IPS DF 4.7 (cell line): ENCODE data around the gene KIRREL2.
"Not testable (repeated sequence)": the region's sequence is repeated elsewhere in the genome, so short reads cannot be mapped to it uniquely, and the experiment has no call there.

ENCODE experiments used
- DNase-seq: peaks from one replicate; pipeline ENCODE4 v3.0.0-alpha.2; 2013; ENCODE audit warnings: low spot score; ENCODE audit errors: extremely low read depth

The KIRREL2 gene

DNA sequence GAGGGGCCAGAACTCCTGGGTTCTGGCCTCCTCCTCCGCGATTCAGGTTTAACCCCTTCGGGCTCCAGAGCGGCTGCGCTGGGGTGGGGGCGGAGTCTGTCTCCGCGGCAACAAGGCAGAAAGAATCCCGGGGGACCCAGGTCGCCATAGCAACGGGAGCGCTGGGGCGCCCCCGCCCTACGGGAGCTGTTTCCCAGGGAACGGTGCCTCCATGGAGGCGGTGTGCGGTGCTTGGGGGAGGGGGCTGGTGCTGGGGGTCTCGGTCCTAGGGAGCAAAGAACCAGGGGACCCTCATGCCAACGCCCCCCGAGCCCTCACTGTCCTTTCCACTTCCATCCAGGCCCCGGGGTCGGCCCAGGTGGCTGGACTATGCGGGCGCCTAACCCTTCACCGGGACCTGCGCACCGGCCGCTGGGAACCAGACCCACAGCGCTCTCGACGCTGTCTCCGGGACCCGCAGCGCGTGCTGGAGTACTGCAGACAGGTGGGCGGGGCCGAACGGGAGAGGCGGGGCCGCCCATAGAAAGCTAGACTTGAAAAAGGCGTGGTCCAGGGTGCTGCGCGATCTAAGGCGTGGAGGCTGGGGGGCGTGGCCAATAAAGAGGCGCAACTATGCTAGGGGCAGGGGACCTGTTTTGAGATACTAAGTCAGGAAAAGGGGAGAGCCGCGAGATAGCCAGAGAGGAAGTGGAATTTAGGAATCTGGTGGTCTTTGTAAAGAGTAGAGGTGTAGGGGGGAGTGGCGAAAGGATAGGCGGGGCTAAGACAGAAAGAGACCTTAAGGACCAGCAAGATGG is 12.8 kb downstream of the KIRREL2 start:
- no peak for DNase-seq

GRCh38 chr19:35870124-35870736 is 13.5 kb downstream of the KIRREL2 start:
- not testable (repeated sequence) for DNase-seq

DNA sequence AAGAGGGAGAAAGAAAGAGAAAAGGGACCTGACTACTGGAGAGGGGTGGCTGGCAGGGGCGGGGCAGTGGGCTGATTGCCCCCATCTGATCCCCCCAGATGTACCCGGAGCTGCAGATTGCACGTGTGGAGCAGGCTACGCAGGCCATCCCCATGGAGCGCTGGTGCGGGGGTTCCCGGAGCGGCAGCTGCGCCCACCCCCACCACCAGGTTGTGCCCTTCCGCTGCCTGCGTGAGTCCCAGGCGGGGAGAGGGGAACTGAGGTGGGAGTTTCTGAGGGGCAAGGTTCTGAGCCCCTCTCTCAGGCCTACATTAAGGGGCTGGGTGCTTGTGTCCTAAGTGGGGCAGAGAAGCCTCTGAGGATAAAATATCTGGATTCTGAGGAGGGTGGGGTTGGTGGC is 14.1 kb downstream of the KIRREL2 start:
- DNase-seq = no peak

- no peak for DNase-seq
These were observed 14.9 kb downstream of the KIRREL2 start for GRCh38 chr19:35871611-35872010.

DNA sequence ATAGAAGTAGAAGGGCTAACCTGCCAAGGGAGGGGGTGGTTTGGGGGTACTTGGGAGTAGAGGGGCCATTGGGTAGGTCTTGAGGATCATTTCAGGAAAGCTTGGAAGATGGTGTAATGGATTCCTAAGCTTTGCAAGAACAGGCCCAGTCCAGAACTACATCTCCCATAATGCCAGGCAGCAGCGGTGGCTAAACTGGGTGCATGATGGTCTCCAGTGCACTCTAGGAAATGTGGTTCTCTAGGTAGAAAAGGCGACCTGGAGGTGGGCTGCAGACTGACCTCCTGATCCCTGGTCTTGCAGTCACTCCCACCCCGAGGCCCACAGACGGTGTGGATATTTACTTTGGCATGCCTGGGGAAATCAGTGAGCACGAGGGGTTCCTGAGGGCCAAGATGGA is 15.5 kb downstream of the KIRREL2 start:
- no peak for DNase-seq

GRCh38 chr19:35874392-35874930 is 17.8 kb downstream of the KIRREL2 start:
- DNase-seq = no peak

- no peak for DNase-seq
These were observed 22.4 kb downstream of the KIRREL2 start for GRCh38 chr19:35879068-35879467.

- no peak for DNase-seq
These were observed 23.1 kb downstream of the KIRREL2 start for GRCh38 chr19:35879770-35880317.

DNA sequence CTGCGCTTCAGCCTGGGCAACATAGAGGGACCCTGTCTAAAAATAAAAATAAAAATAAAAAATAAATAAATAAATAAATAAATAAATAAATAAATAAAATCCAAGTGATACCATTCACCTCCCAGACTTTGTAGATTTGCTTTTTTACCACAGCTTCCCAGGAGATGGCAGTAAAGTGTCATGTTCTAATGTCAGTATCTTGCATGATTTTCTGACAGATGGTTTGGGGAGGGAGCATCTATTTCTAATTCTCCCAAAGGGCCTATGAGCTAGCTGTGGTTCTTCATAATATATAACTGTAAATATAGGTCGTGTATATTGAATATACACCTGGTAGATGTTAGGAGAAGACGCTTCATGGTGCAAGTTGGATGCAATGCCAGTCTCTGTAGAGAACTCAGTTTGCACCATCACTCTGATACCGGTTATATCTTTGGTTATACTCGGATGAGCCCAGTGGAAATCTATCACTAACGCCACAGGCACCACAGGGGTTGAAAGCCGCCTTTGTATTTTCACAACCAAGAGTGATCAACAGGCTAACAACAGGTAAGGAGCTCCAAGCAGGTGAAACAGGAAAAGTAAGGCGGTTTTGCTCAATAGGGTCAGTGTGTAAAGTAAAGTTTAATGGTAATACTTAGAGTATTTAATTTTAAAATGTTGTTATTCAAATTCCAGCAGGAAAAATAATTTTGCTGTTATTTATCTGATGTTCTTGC is 25.6 kb downstream of the KIRREL2 start:
- DNase-seq = no peak

DNA sequence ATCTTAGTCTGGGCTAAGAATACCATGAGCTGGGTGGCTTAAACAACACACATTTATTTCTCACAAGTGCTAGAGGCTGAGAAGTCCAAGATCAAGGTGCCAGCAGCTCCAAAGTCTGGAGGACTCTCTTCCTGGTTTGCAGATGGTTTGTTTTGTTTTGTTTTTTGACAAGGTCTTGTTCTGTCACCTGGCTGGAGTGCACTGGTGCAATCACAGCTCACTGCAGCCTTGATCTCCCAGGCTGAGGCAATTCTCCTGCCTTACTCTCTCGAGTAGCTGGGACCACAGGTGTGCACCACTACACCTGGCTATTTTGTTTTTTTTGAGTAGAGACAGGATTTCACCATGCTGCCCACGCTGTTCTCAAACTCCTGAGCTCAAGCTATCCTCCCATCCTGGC is 27.2 kb downstream of the KIRREL2 start:
- DNase-seq = no peak

DNA sequence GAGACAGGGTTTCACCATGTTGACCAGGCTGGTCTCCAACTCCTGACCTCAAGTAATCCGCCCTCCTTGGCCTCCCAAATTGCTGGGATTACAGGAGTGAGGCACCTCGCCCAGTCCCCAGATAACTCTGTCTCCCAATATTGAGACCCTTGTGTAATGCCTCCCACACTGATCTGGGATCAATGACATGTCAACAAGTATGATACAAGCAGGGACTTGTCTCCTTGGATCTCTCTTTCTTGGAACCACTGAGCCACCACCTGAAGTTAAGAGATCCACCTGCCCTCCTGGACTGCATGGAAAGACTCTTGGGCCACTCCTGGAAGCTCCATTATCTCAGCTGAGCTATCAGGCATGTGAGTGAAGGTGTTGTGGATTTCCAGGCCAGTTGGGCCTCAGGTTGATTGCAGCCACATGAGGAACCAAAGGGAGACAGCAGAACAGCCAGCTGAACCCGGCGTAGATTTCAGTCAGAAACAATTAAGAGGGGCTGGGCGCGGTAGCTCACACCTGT is 28.6 kb downstream of the KIRREL2 start:
- DNase-seq = no peak

DNA sequence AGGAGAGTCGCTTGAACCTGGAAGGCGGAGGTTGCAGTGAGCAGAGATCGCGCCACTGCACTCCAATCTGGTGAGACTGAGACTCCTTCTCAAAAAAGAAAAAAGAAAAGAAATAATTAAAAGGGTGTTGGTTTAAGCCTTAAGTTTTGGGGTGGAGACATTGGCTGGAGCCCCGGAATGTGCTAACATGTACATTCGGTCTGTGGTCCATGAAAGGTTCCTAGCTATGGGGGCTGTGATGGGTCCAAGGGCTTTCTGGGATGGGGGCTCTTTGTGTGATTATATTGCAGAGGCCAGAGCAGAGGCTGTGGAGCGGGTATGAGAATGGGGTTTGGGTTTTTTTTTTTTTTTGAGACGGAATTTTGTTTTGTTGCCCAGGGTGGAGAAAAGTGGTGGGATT is 29.2 kb downstream of the KIRREL2 start:
- no peak for DNase-seq

- DNase-seq = no peak
These were observed 30.5 kb downstream of the KIRREL2 start for GRCh38 chr19:35887197-35887596.

DNA sequence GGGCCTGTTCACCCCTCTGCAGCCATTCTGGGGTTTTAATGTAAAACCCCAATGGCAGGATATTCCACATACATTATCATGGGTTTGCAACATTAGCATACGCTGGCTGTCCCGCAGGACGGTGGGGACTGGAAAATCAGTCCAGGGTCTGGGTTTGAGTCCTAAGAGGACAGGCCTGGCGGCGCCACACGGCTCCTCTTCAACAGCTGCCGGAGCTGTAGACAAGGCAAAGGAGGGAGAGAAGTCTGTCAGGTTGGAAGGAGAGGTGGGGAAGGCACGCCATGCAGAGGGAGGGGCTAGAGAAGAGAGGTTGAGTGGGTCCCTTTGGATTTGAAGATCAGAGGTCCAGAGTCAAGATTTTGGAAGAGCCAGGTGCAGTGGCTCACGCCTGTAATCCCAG is 31.7 kb downstream of the KIRREL2 start:
- DNase-seq = no peak

DNA sequence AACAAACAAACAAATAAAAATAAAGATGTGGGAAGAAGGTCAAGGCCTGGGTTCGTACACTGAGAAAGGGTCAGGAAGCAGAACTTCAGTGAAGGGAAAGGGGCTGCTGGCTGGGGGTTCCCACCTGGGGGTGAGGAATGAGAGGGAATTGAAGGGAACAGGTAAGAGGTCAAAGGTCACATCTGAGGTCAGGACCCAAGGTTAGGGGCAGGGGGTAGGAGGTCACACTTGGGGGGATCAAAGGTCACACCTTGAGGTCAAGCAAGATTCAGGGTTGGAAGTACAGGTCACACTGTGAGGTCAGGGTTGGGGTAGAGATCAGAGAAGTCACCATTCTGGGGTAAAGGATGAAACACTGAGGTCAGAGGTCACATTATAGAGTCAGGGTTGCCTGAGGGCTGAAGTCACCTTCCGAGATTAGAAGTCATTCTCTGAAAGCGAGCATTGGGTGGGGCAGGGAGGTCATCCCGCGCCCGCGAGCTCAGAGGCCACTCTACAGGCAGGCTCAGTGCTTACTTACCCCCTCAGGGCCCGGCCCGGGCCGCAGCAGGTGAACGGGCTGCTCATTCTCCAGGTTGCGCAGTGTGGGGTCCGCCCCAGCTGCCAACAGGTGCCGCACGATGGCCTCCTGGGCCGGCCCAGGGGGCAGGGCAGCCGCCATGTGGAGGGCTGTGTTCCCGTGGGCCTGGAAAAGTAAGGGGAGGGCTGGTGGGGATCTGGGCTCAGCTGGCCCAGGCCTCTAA is 32.8 kb downstream of the KIRREL2 start:
- DNase-seq = no peak

GRCh38 chr19:35890113-35890650 is 33.5 kb downstream of the KIRREL2 start:
- no peak for DNase-seq

DNA sequence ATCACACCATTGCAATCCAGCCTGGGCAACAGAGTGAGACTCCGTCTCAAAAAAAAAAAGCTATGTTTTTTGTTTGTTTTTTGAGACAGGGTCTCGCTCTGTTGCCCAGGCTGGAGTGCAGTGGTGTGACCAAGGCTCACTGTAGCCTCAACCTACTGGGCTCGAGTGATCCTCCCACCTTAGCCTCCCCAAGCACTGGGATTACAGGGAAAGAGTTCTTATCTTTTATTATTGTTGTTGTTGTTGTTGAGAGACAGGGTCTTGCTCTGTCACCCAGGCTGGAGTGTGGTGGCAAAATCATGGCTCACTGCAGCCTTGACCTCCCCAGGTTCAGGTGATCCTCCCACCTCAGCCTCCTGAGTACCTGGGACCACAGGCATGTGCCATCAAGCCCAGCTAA is 35.1 kb downstream of the KIRREL2 start:
- not testable (repeated sequence) for DNase-seq

DNA sequence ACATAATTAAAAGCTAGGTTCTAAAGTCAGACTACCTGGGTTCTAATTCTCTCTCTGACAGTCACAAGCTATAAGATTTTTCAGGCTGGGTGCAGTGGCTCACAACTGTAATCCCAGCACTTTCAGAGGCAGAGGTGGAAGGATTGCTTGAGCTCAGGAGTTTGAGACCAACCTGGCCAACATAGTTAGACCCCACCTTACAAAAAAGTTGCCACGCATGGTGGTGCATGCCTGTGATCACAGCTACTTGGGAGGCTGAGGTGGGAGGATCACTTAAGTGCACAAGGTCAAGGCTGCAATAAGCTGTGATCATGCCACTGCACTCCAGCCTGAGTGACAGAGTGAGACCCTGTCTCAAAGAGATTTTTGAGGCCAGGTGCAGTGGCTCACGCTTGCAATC is 37.6 kb downstream of the KIRREL2 start:
- DNase-seq = no peak

DNA sequence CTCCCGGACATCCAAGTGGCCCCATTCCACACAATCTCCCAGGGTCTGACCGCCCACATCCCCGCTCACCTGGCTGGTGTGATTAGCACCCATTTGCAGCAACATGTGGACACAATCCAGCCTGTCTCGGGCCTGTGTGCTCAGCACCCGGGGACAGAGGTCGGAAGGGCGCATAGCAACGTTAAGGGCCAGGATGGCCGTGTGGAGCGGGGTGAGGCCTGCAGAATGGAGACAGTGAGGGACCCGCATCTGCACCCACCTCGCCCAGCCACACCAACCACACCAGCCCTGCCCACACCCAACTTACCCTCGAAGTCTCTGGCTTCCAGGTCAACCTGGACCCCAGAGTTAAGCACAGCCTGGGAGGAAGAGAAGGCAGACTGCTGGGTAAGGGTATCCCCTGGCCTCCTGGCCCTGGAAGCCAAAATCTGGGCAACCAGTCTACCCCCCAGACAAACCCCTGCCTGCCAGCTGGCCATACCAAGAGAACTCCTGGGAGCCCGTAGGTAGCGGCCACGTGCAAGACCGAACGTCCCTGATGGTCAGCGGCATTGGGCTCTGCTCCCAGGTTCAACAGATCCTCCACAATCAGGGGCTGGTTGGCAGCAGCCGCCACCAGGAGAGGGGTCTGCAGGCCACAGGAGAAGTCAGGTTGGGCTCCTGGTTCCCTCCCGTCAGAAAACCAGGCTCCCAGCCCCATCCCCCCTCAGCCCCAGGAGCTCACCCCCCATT is 39.4 kb downstream of the KIRREL2 start:
- no peak for DNase-seq

DNA sequence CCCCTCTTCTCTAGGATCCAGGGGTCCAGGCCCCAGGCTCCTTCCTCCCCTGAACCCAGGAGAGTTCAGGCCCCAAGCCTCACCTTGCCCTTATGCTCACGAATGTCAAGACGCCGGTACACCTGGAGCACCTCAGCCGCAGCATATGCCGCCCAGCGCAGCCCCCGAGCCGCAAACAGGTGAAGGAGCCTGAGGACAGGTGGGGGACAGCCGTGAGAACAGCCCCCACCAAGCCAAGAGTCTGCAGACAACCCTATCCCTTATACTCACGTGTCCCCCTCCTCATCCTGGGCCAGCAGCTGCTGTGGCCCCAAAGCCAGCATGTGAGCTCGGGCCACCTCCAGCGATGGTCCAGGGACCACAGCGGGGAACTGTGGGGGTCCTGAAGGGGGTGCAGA is 39.9 kb downstream of the KIRREL2 start:
- DNase-seq = no peak
